ENCODE measurements around the gene STK39. TPM values are rescaled to one million over a fixed set of nuclear protein-coding genes. Genes with fewer than 3 reads are reported as not detected.

The STK39 gene
- total and polyA plus RNA-seq, 4 donors: 8.5 to 18.7 (median 11.2) TPM

GRCh38 chr2:167924556-167924955 lies 322.8 kb downstream of the STK39 start:
- TF ChIP-seq CTCF (IDR thresholded peaks at IDR 0.05; ENCODE audit: control extremely low read depth, extremely low read depth): no peak
- DNase-seq: no peak

GRCh38 chr2:167916756-167917155 lies 330.6 kb downstream of the STK39 start:
- no peaks in the 10 kb centered on the region for H3K4me1 ChIP-seq (ENCODE audit: control insufficient read depth in 5 of 5, insufficient read depth in 5 of 5, low read length in 5 of 5)
- no peak overlapping the region for H3K9ac ChIP-seq (ENCODE audit: insufficient read depth in 1 of 2, low read length in 2 of 2)
- no peaks in the 10 kb centered on the region for H3K9me3 ChIP-seq (ENCODE audit: control insufficient read depth in 4 of 4, insufficient read depth in 3 of 4, low read length in 3 of 4)
- no peak for TF ChIP-seq CTCF (IDR thresholded peaks at IDR 0.05; ENCODE audit: control extremely low read depth, extremely low read depth)
- ATAC-seq (ENCODE audit: insufficient read depth, low FRiP score) (no peak), DNase-seq (no peak)
- no peaks in the 10 kb centered on the region for H3K36me3 ChIP-seq (ENCODE audit: control insufficient read depth in 4 of 4, insufficient read depth in 4 of 4, low read length in 4 of 4)
- no peaks in the 10 kb centered on the region for H3K27me3 ChIP-seq (ENCODE audit: control insufficient read depth in 3 of 3, insufficient read depth in 3 of 3, low read length in 2 of 3)
- no peak overlapping the region for H3K27ac ChIP-seq (ENCODE audit: low read depth in 1 of 2, low read length in 1 of 2)
- no peak overlapping the region for H3K4me3 ChIP-seq
- 78 to 88% methylated on average over 1 of the region's 1 CpG for WGBS, 2 donors

More at GRCh38 chr2:167924556-167924955, 322.8 kb downstream of the STK39 start:
- no peak for ATAC-seq (ENCODE audit: insufficient read depth, low FRiP score)
- no peaks in the 10 kb centered on the region for H3K4me1 ChIP-seq (ENCODE audit: control insufficient read depth in 5 of 5, insufficient read depth in 5 of 5, low read length in 5 of 5)
- H3K4me3 ChIP-seq: no peak overlapping the region
- no peak overlapping the region for H3K27ac ChIP-seq (ENCODE audit: low read depth in 1 of 2, low read length in 1 of 2)
- peaks cover 0 to 2% (median 0%) of the 10 kb centered on the region in 3 donors for H3K27me3 ChIP-seq (ENCODE audit: control insufficient read depth in 3 of 3, insufficient read depth in 3 of 3, low read length in 2 of 3)
- no peaks in the 10 kb centered on the region for H3K9me3 ChIP-seq (ENCODE audit: control insufficient read depth in 4 of 4, insufficient read depth in 3 of 4, low read length in 3 of 4)
- H3K36me3 ChIP-seq (ENCODE audit: control insufficient read depth in 4 of 4, insufficient read depth in 4 of 4, low read length in 4 of 4): no peaks in the 10 kb centered on the region
- H3K9ac ChIP-seq (ENCODE audit: insufficient read depth in 1 of 2, low read length in 2 of 2): no peak overlapping the region
- 82 to 87% methylated on average over 4 of the region's 4 CpGs for WGBS, 2 donors

- no peak for DNase-seq
- no peaks in the 10 kb centered on the region for H3K4me1 ChIP-seq (ENCODE audit: control insufficient read depth in 5 of 5, insufficient read depth in 5 of 5, low read length in 5 of 5)
- no peaks in the 10 kb centered on the region for H3K27me3 ChIP-seq (ENCODE audit: control insufficient read depth in 3 of 3, insufficient read depth in 3 of 3, low read length in 2 of 3)
- H3K36me3 ChIP-seq (ENCODE audit: control insufficient read depth in 4 of 4, insufficient read depth in 4 of 4, low read length in 4 of 4): no peaks in the 10 kb centered on the region
- no peak for TF ChIP-seq CTCF (IDR thresholded peaks at IDR 0.05; ENCODE audit: control extremely low read depth, extremely low read depth)
- no peak overlapping the region for H3K9ac ChIP-seq (ENCODE audit: insufficient read depth in 1 of 2, low read length in 2 of 2)
- no peak overlapping the region for H3K27ac ChIP-seq (ENCODE audit: low read depth in 1 of 2, low read length in 1 of 2)
- H3K4me3 ChIP-seq: no peak overlapping the region
- H3K9me3 ChIP-seq (ENCODE audit: control insufficient read depth in 4 of 4, insufficient read depth in 3 of 4, low read length in 3 of 4): no peaks in the 10 kb centered on the region
- WGBS, 2 donors: 77 to 84% methylated on average over 3 of the region's 3 CpGs
- ATAC-seq (ENCODE audit: insufficient read depth, low FRiP score): no peak
Observed at GRCh38 chr2:167914969-167915368, 332.4 kb downstream of the STK39 start.

GRCh38 chr2:167908786-167909185 lies 338.6 kb downstream of the STK39 start:
- Histone ChIP-seq H3K9ac (ENCODE audit: insufficient read depth in 1 of 2, low read length in 2 of 2) (no peak overlapping the region), H3K9me3 (ENCODE audit: control insufficient read depth in 4 of 4, insufficient read depth in 3 of 4, low read length in 3 of 4) (no peaks in the 10 kb centered on the region), H3K27ac (ENCODE audit: low read depth in 1 of 2, low read length in 1 of 2) (no peak overlapping the region), H3K4me1 (ENCODE audit: control insufficient read depth in 5 of 5, insufficient read depth in 5 of 5, low read length in 5 of 5) (peaks cover 0 to 4% (median 0%) of the 10 kb centered on the region in 5 donors), H3K36me3 (ENCODE audit: control insufficient read depth in 4 of 4, insufficient read depth in 4 of 4, low read length in 4 of 4) (no peaks in the 10 kb centered on the region), H3K27me3 (ENCODE audit: control insufficient read depth in 3 of 3, insufficient read depth in 3 of 3, low read length in 2 of 3) (peaks cover 0 to 3% (median 0%) of the 10 kb centered on the region in 3 donors), H3K4me3 (no peak overlapping the region)
- no peak for ATAC-seq (ENCODE audit: insufficient read depth, low FRiP score)
- no peak for TF ChIP-seq CTCF (IDR thresholded peaks at IDR 0.05; ENCODE audit: control extremely low read depth, extremely low read depth)
- no peak for DNase-seq
- 48 to 65% methylated on average over 6 of the region's 6 CpGs for WGBS, 2 donors
